Skeletal muscle tissue (tissue), 4 donors: ENCODE results near the gene WDR86. TPM values are rescaled to one million over a fixed set of nuclear protein-coding genes. Genes with fewer than 3 reads are reported as not detected.

Experiments
- H3K27ac ChIP-seq: one replicate; pipeline ENCODE4 v1.7.0; 2013; ENCODE audit warnings: mild to moderate bottlenecking, low read depth, low read length, inconsistent platforms
- H3K27me3 ChIP-seq, 3 donors: one replicate each; pipeline ENCODE4 v1.7.0; 2013; ENCODE audit warnings: low read length in 3 of 3; ENCODE audit not compliant: control insufficient read depth in 3 of 3, insufficient read depth in 3 of 3
- H3K36me3 ChIP-seq, 3 donors: one replicate each; pipeline ENCODE4 v1.7.0; 2013; ENCODE audit warnings: low read length in 3 of 3; ENCODE audit not compliant: control insufficient read depth in 3 of 3, insufficient read depth in 3 of 3
- H3K4me1 ChIP-seq, 3 donors: one replicate each; pipeline ENCODE4 v1.7.0; 2013; ENCODE audit warnings: low read length in 3 of 3, mild to moderate bottlenecking in 3 of 3; ENCODE audit not compliant: control insufficient read depth in 3 of 3, insufficient read depth in 3 of 3
- H3K4me3 ChIP-seq, 3 donors: one replicate each; pipeline ENCODE4 v1.7.0; 2013; ENCODE audit warnings: low read length in 3 of 3
- H3K9ac ChIP-seq, 3 donors: one replicate each; pipeline ENCODE4 v1.7.0; 2013; ENCODE audit warnings: low read length in 3 of 3, mild to moderate bottlenecking in 3 of 3, moderate library complexity in 2 of 3, low read depth in 1 of 3
- H3K9me3 ChIP-seq, 3 donors: one replicate each; pipeline ENCODE4 v1.7.0; 2013; ENCODE audit warnings: low read length in 3 of 3; ENCODE audit not compliant: control insufficient read depth in 3 of 3
- total RNA-seq: library from RNA; depleted of rRNA; stranded (reverse); fragments of >200 nt; gene quantifications from one replicate; pipeline ENCODE4 v1.2.3, GENCODE V29; 2014
- donor health status: Osteomylitis.

The WDR86 gene
- total RNA-seq, 1 donor from 2014 or later: 4.7 TPM

- H3K27me3 ChIP-seq: peaks cover 21 to 46% (median 43%) of the 10 kb centered on the region in 3 donors
- no peaks in the 10 kb centered on the region for H3K36me3 ChIP-seq
- H3K9ac ChIP-seq: no peak overlapping the region
- H3K4me3 ChIP-seq: no peak overlapping the region
- no peaks in the 10 kb centered on the region for H3K9me3 ChIP-seq
- peaks cover 2 to 13% (median 2%) of the 10 kb centered on the region in 3 donors for H3K4me1 ChIP-seq
- no peak overlapping the region for H3K27ac ChIP-seq
These were observed 22.5 kb downstream of the WDR86 start for GRCh38 chr7:151387161-151388006.

- peaks cover 9 to 21% (median 9%) of the 10 kb centered on the region in 3 donors for H3K4me1 ChIP-seq
- no peaks in the 10 kb centered on the region for H3K36me3 ChIP-seq
- no peaks in the 10 kb centered on the region for H3K9me3 ChIP-seq
- no peak overlapping the region for H3K27ac ChIP-seq
- peaks cover 29 to 54% (median 50%) of the 10 kb centered on the region in 3 donors for H3K27me3 ChIP-seq
- no peak overlapping the region for H3K4me3 ChIP-seq
- H3K9ac ChIP-seq: no peak overlapping the region
These were observed 23.3 kb downstream of the WDR86 start for GRCh38 chr7:151386301-151387160.

GRCh38 chr7:151385626-151386300 is 24.1 kb downstream of the WDR86 start:
- Histone ChIP-seq H3K4me3 (no peak overlapping the region), H3K27ac (no peak overlapping the region), H3K27me3 (peaks cover 29 to 58% (median 56%) of the 10 kb centered on the region in 3 donors), H3K4me1 (peaks cover 9 to 23% (median 10%) of the 10 kb centered on the region in 3 donors), H3K9ac (no peak overlapping the region), H3K9me3 (no peaks in the 10 kb centered on the region), H3K36me3 (no peaks in the 10 kb centered on the region)

GRCh38 chr7:151384776-151385625 is 24.8 kb downstream of the WDR86 start:
- H3K27me3 ChIP-seq: peaks cover 29 to 57% (median 50%) of the 10 kb centered on the region in 3 donors
- no peak overlapping the region for H3K27ac ChIP-seq
- no peak overlapping the region for H3K9ac ChIP-seq

GRCh38 chr7:151384352-151384697 is 25.5 kb downstream of the WDR86 start:
- Histone ChIP-seq H3K9me3 (no peaks in the 10 kb centered on the region), H3K9ac (no peak overlapping the region), H3K27me3 (peaks cover 29 to 53% (median 49%) of the 10 kb centered on the region in 3 donors), H3K27ac (no peak overlapping the region), H3K36me3 (no peaks in the 10 kb centered on the region), H3K4me3 (no peak overlapping the region), H3K4me1 (peaks cover 9 to 23% (median 10%) of the 10 kb centered on the region in 3 donors)

More at GRCh38 chr7:151384776-151385625, 24.8 kb downstream of the WDR86 start:
- no peak overlapping the region for H3K4me3 ChIP-seq
- H3K9me3 ChIP-seq: no peaks in the 10 kb centered on the region
- peaks cover 9 to 23% (median 10%) of the 10 kb centered on the region in 3 donors for H3K4me1 ChIP-seq
- H3K36me3 ChIP-seq: no peaks in the 10 kb centered on the region

GRCh38 chr7:151383638-151384351 is 26.0 kb downstream of the WDR86 start:
- H3K36me3 ChIP-seq: peaks cover 0 to under 1% (median 0%) of the 10 kb centered on the region in 3 donors
- no peak overlapping the region for H3K4me3 ChIP-seq
- H3K9ac ChIP-seq: no peak overlapping the region
- peaks cover 29 to 51% (median 49%) of the 10 kb centered on the region in 3 donors for H3K27me3 ChIP-seq
- H3K27ac ChIP-seq: no peak overlapping the region
- no peaks in the 10 kb centered on the region for H3K9me3 ChIP-seq
- H3K4me1 ChIP-seq: peaks cover 9 to 23% (median 10%) of the 10 kb centered on the region in 3 donors

GRCh38 chr7:151382079-151382885 is 27.6 kb downstream of the WDR86 start:
- Histone ChIP-seq H3K27me3 (peaks cover 29 to 50% (median 46%) of the 10 kb centered on the region in 3 donors), H3K27ac (no peak overlapping the region), H3K4me1 (peaks cover 9 to 23% (median 10%) of the 10 kb centered on the region in 3 donors), H3K36me3 (peaks cover 7 to 14% (median 8%) of the 10 kb centered on the region in 3 donors), H3K9ac (no peak overlapping the region), H3K4me3 (no peak overlapping the region), H3K9me3 (no peaks in the 10 kb centered on the region)

- peaks cover 29 to 47% (median 42%) of the 10 kb centered on the region in 3 donors for H3K27me3 ChIP-seq
- no peak overlapping the region for H3K27ac ChIP-seq
- H3K4me3 ChIP-seq: no peak overlapping the region
- H3K4me1 ChIP-seq: peaks cover 9 to 20% (median 10%) of the 10 kb centered on the region in 3 donors
- peaks cover 12 to 21% (median 14%) of the 10 kb centered on the region in 3 donors for H3K36me3 ChIP-seq
- H3K9ac ChIP-seq: no peak overlapping the region
- no peaks in the 10 kb centered on the region for H3K9me3 ChIP-seq
These were observed 28.3 kb downstream of the WDR86 start for GRCh38 chr7:151381348-151382078.
